ENCODE data around the gene BCL7C.
A peak's percentile ranks its signal among the peaks of the same experiment; 100 is the strongest.

Gene BCL7C

GRCh38 chr16:30900588-30900987, 6.7 kb upstream of the BCL7C start:
- no peak for TF ChIP-seq CTCF (IDR thresholded peaks at IDR 0.05; ENCODE audit: low read depth, low read length)
- H3K4me3 ChIP-seq (ENCODE audit: low read depth, low read length): no peak overlapping the region

- no peak for TF ChIP-seq CTCF (IDR thresholded peaks at IDR 0.05; ENCODE audit: low read depth, low read length)
- H3K4me3 ChIP-seq (ENCODE audit: low read depth, low read length): no peak overlapping the region
Measured at GRCh38 chr16:30899794-30900193, 5.9 kb upstream of the BCL7C start.

- peak overlapping the region; percentile 73 for H3K4me3 ChIP-seq (ENCODE audit: low read depth, low read length)
- no peak for TF ChIP-seq CTCF (IDR thresholded peaks at IDR 0.05; ENCODE audit: low read depth, low read length)
Measured at GRCh38 chr16:30896889-30897733, 3.2 kb upstream of the BCL7C start.

- no peak for TF ChIP-seq CTCF (IDR thresholded peaks at IDR 0.05; ENCODE audit: low read depth, low read length)
- H3K4me3 ChIP-seq (ENCODE audit: low read depth, low read length): peak within 1 kb of the TSS; percentile 73
Measured at GRCh38 chr16:30896261-30896888, 2.5 kb upstream of the BCL7C start, which contains the start of gene CTF1. CTF1 (plus strand) TSS chr16:30896614; CDS start chr16:30896644, 30 bp downstream.

- no peak for TF ChIP-seq CTCF (IDR thresholded peaks at IDR 0.05; ENCODE audit: low read depth, low read length)
- H3K4me3 ChIP-seq (ENCODE audit: low read depth, low read length): peak overlapping the region; percentile 73
Measured at GRCh38 chr16:30895627-30896260, 1.9 kb upstream of the BCL7C start.

- H3K4me3 ChIP-seq (ENCODE audit: low read depth, low read length): peak overlapping the region; percentile 37
- no peak for TF ChIP-seq CTCF (IDR thresholded peaks at IDR 0.05; ENCODE audit: low read depth, low read length)
Measured at GRCh38 chr16:30894540-30895368, 877 bp upstream of the BCL7C start.
